ENCODE measurements around the gene FBXL14.

The FBXL14 gene

DNA sequence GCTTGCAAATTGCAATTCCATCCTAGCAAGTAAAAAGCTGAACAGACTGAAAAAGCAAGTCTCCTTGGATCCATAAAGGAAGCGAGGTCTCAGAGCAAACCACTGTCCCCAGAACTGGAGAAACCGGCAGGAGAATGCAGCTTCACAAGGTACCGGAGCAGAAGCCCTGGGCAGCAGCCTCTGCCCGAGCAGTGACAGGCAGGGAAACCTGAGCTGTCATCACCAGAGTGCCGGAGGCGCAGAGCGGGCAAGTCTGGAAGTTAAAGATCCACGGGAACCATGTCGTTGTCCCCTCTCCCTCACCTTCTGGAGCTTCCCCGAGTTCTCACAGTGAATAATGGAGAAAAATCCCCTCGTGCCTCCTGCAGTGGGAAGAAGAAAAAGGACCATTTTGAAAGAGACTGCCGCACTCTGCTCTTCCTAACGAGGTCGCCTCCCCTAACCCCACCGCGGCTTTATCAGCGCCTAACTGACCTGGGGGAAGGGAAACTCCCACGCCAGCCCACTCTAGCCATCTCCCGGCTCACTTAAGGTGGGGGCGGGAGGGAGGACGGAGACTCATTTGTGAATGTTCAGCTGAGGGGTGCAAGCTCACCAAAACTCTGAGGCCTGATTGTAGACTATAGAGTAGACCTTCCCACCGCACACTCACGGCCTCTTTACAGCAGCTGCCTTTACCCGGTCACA lies 27.8 kb downstream of the FBXL14 start:
- ChIA-PET CTCF (interaction anchor here (0.5 to 1.0 kb wide), 2 partner anchors 8 to 449 kb away, joined by 3 to 4 read pairs; no protein-coding TSS in a partner anchor), POLR2A (interaction anchor here (0.5 to 1.5 kb wide), 2 partner anchors 10 to 352 kb away, joined by 3 read pairs; no protein-coding TSS in a partner anchor)
- peak; percentile 36 for DNase-seq (ENCODE audit: extremely low spot score)
- TF ChIP-seq SP1 (IDR thresholded peaks at IDR 0.05) (no peak), SUZ12 (IDR thresholded peaks at IDR 0.05) (no peak), ARNT (IDR thresholded peaks at IDR 0.05) (no peak), TARDBP (IDR thresholded peaks at IDR 0.05) (no peak), NFRKB (IDR thresholded peaks at IDR 0.05) (no peak)
- TF ChIP-seq, protein P1, sequence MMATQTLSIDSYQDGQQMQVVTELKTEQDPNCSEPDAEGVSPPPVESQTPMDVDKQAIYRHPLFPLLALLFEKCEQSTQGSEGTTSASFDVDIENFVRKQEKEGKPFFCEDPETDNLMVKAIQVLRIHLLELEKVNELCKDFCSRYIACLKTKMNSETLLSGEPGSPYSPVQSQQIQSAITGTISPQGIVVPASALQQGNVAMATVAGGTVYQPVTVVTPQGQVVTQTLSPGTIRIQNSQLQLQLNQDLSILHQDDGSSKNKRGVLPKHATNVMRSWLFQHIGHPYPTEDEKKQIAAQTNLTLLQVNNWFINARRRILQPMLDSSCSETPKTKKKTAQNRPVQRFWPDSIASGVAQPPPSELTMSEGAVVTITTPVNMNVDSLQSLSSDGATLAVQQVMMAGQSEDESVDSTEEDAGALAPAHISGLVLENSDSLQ (IDR thresholded peaks at IDR 0.05), result peak; percentile 23; the same call in 1 of the 2 replicates

DNA sequence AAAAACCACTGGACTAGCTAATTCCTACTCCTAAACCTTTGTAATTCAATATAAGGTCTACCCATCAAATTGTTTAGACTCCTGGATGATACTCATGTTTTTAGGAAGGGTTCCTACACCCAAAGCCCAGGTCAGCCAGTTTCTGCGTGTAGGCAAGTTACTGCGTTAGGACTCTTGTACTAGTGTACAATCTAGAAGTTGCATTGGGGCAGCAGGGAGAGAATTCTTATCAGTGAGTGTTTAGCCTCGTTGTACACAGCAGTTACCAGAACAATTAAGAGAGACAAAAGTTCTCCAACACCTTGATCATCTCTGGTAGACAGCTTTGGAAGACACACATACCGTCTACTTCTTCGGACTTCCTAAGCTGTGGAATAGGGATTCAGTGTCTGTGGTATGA lies 29.2 kb downstream of the FBXL14 start:
- no peak for DNase-seq (ENCODE audit: extremely low spot score)
- TF ChIP-seq SUZ12 (IDR thresholded peaks at IDR 0.05) (no peak), FOXK2 (IDR thresholded peaks at IDR 0.05) (no peak), FOXM1 (IDR thresholded peaks at IDR 0.05; ENCODE audit: borderline replicate concordance) (no peak), FOXA1 (IDR thresholded peaks at IDR 0.05) (no peak), BHLHE40 (IDR thresholded peaks at IDR 0.05; ENCODE audit: borderline replicate concordance) (no peak), ZNF384 (IDR thresholded peaks at IDR 0.05) (no peak), L3MBTL2 (conservative IDR thresholded peaks at IDR 0.05) (no peak), NFRKB (IDR thresholded peaks at IDR 0.05) (no peak), ARNT (IDR thresholded peaks at IDR 0.05) (no peak), ELF4 (IDR thresholded peaks at IDR 0.05) (no peak), SP1 (IDR thresholded peaks at IDR 0.05) (no peak), LEF1 (IDR thresholded peaks at IDR 0.05; ENCODE audit: borderline replicate concordance) (no peak), HDGF (IDR thresholded peaks at IDR 0.05; ENCODE audit: borderline replicate concordance) (no peak), CTBP1 (IDR thresholded peaks at IDR 0.05; ENCODE audit: borderline replicate concordance) (no peak), TARDBP (IDR thresholded peaks at IDR 0.05) (no peak)
- TF ChIP-seq, protein P1 (IDR thresholded peaks at IDR 0.05), result no peak
- POLR2A ChIA-PET, result no interaction called here
- CTCF ChIA-PET, result no interaction called here

DNA sequence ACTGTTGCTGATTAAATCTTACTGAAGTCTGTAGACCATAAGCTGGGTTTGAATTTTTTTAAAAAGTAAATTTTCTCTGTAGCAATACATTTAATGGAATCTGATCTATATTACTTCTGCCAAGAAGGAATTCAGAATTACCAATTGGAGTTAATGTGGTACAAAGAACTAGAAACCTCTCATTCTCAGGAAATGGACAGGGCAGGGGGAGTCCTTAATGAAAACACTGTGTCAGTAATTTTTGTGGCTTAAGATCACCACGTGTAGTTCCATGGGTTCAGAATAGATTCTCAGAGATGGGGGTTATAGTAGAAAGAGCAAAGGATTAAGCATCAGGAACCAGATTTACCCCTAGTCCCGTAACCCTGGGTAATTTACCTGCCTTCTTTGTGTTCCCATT lies 30.3 kb downstream of the FBXL14 start:
- TF ChIP-seq HDGF (IDR thresholded peaks at IDR 0.05; ENCODE audit: borderline replicate concordance) (no peak), BHLHE40 (IDR thresholded peaks at IDR 0.05; ENCODE audit: borderline replicate concordance) (no peak), NFRKB (IDR thresholded peaks at IDR 0.05) (no peak), ARNT (IDR thresholded peaks at IDR 0.05) (no peak), SP1 (IDR thresholded peaks at IDR 0.05) (no peak), LEF1 (IDR thresholded peaks at IDR 0.05; ENCODE audit: borderline replicate concordance) (no peak), TARDBP (IDR thresholded peaks at IDR 0.05) (no peak), ZNF384 (IDR thresholded peaks at IDR 0.05) (no peak), CTBP1 (IDR thresholded peaks at IDR 0.05; ENCODE audit: borderline replicate concordance) (no peak), FOXK2 (IDR thresholded peaks at IDR 0.05) (no peak), FOXM1 (IDR thresholded peaks at IDR 0.05; ENCODE audit: borderline replicate concordance) (no peak), L3MBTL2 (conservative IDR thresholded peaks at IDR 0.05) (no peak), ELF4 (IDR thresholded peaks at IDR 0.05) (no peak)
- TF ChIP-seq, protein P1 (IDR thresholded peaks at IDR 0.05), result no peak
- ChIA-PET POLR2A (no interaction called here), CTCF (interaction anchor here (1.8 kb wide), 1 partner anchor 446 kb away, joined by 6 read pairs; no protein-coding TSS in a partner anchor)
- DNase-seq (ENCODE audit: extremely low spot score), result no peak

DNA sequence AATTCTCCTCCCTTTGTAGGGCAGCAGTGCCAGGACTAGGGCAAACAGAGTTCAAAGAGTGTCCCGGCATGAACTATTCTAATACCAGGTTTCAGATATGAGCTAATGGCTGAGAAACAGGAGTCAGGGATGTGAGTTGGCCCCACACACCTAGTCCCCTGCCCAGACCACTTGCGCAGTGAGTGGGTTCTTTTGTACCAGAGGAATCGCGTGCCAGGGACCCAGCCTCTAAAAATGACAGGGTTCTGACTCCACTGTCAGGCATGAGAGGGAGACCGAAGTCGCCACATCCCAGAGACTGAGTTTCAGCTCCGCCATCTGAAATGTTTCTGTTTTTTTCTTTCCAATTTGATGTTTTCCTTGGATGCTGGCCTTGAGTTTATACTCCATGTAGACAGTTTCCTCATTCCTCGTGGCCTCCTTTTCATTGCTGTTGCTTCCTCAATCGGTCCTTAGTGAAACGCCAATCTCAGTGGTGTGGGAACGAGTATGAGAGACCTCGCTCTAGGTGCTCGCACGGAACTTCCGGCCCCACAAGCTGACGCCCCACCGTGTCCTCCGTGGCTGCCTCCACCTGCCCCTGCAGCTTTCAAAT lies 31.5 kb downstream of the FBXL14 start:
- ChIA-PET POLR2A (no interaction called here), CTCF (interaction anchor here (0.6 to 1.8 kb wide), 2 partner anchors 445 to 1015 kb away, joined by 3 to 6 read pairs; no protein-coding TSS in a partner anchor)
- DNase-seq (ENCODE audit: extremely low spot score), result no peak
- TF ChIP-seq ARNT (IDR thresholded peaks at IDR 0.05) (no peak), L3MBTL2 (conservative IDR thresholded peaks at IDR 0.05) (no peak), ZNF384 (IDR thresholded peaks at IDR 0.05) (no peak), FOXM1 (IDR thresholded peaks at IDR 0.05; ENCODE audit: borderline replicate concordance) (no peak), HDGF (IDR thresholded peaks at IDR 0.05; ENCODE audit: borderline replicate concordance) (no peak), FOXA1 (IDR thresholded peaks at IDR 0.05) (no peak), BHLHE40 (IDR thresholded peaks at IDR 0.05; ENCODE audit: borderline replicate concordance) (no peak), SUZ12 (IDR thresholded peaks at IDR 0.05) (no peak), CTBP1 (IDR thresholded peaks at IDR 0.05; ENCODE audit: borderline replicate concordance) (no peak), FOXK2 (IDR thresholded peaks at IDR 0.05) (no peak), SP1 (IDR thresholded peaks at IDR 0.05) (no peak)

DNA sequence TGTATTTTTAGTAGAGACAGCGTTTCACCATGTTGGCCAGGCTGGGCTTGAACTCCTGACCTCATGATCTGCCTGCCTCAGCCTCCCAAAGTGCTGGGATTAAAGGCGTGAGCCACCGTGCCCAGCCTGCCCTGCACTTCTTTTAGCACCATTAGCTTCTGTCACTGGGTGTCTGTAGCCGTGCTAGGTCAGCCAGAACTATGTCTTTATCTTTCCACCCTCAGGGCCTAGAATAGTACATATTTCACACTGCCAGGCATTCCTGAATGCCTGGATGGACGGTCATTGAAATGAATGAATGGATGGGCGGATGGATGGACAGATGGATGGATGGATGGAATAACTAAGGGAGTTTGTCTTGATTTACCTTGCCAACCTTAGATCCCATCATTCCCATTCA lies 33.7 kb downstream of the FBXL14 start:
- CTCF ChIA-PET, result interaction anchor here (0.8 kb wide), 1 partner anchor 22 kb away, joined by 5 read pairs; no protein-coding TSS in a partner anchor
- POLR2A ChIA-PET, result no interaction called here

More for the DNA sequence above, 33.7 kb downstream of the FBXL14 start:
- TF ChIP-seq SUZ12 (IDR thresholded peaks at IDR 0.05) (no peak), SP1 (IDR thresholded peaks at IDR 0.05) (no peak), NFRKB (IDR thresholded peaks at IDR 0.05) (no peak), LEF1 (IDR thresholded peaks at IDR 0.05; ENCODE audit: borderline replicate concordance) (no peak), ARNT (IDR thresholded peaks at IDR 0.05) (no peak), FOXK2 (IDR thresholded peaks at IDR 0.05) (no peak), FOXM1 (IDR thresholded peaks at IDR 0.05; ENCODE audit: borderline replicate concordance) (no peak), FOXA1 (IDR thresholded peaks at IDR 0.05) (no peak), HDGF (IDR thresholded peaks at IDR 0.05; ENCODE audit: borderline replicate concordance) (no peak), TARDBP (IDR thresholded peaks at IDR 0.05) (no peak), BHLHE40 (IDR thresholded peaks at IDR 0.05; ENCODE audit: borderline replicate concordance) (no peak), ZNF384 (IDR thresholded peaks at IDR 0.05) (no peak), L3MBTL2 (conservative IDR thresholded peaks at IDR 0.05) (no peak), CTBP1 (IDR thresholded peaks at IDR 0.05; ENCODE audit: borderline replicate concordance) (no peak), ELF4 (IDR thresholded peaks at IDR 0.05) (no peak)
- TF ChIP-seq, protein P1 (IDR thresholded peaks at IDR 0.05), result no peak
- DNase-seq (ENCODE audit: extremely low spot score), result no peak

All from HEK293T (cell line).